Measurements from ENCODE around the gene TLR5. TPM values are rescaled to one million over a fixed set of nuclear protein-coding genes. Genes with fewer than 3 reads are reported as not detected.

The TLR5 gene
- total RNA-seq, 6 experiments from 2014 or later, result 0.16 TPM; not detected in 5

DNA sequence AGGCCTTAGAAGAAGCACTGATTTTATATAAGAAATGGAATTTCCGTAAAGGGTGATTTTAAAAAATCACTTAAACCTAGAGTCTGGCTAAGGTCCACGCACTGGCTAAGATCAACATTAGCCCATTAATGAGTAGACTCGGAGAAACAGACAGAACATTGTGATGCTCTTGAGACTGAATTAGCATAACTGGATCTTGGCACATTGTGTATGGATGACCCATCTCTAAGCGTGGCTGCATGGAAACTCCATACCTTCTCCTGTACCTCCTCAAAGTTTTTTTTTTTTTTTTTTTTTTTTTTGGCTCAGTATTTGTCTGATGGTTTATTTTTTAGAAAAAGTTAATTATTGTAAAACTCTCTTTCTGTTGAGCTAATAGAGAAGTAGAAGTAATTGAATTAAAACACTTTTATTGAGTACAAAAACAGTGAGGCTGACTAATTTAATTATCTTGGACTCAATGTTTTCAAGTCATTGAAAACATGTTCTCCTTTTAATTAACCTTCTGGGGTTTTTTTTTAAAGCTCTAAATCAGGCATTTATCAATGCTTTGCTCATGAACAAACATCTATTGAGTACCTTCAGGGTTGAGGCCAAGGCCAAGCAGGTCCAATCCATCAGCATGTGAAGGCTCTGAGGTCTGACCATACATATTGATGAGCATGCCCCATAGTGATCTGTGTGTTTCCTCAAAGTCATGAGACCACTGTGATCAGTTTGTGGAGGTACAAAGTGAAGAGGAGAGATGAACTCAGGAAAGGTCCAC is 74.0 kb downstream of the TLR5 start:
- no peak overlapping the region for H3K27ac Mint-ChIP-seq
- TF ChIP-seq, protein P1, sequence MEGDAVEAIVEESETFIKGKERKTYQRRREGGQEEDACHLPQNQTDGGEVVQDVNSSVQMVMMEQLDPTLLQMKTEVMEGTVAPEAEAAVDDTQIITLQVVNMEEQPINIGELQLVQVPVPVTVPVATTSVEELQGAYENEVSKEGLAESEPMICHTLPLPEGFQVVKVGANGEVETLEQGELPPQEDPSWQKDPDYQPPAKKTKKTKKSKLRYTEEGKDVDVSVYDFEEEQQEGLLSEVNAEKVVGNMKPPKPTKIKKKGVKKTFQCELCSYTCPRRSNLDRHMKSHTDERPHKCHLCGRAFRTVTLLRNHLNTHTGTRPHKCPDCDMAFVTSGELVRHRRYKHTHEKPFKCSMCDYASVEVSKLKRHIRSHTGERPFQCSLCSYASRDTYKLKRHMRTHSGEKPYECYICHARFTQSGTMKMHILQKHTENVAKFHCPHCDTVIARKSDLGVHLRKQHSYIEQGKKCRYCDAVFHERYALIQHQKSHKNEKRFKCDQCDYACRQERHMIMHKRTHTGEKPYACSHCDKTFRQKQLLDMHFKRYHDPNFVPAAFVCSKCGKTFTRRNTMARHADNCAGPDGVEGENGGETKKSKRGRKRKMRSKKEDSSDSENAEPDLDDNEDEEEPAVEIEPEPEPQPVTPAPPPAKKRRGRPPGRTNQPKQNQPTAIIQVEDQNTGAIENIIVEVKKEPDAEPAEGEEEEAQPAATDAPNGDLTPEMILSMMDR (IDR thresholded peaks at IDR 0.05), result no peak
- H3K4me3 Mint-ChIP-seq, result no peak overlapping the region
- no peaks in the 10 kb centered on the region for H3K36me3 Mint-ChIP-seq (ENCODE audit: low read depth)
- peaks cover 31% of the 10 kb centered on the region for H3K27me3 Mint-ChIP-seq (ENCODE audit: insufficient read depth)
- DNase-seq, result no peak
- H3K9me3 Mint-ChIP-seq, result no peaks in the 10 kb centered on the region
- no peaks in the 10 kb centered on the region for H3K4me1 Mint-ChIP-seq (ENCODE audit: low read depth)

DNA sequence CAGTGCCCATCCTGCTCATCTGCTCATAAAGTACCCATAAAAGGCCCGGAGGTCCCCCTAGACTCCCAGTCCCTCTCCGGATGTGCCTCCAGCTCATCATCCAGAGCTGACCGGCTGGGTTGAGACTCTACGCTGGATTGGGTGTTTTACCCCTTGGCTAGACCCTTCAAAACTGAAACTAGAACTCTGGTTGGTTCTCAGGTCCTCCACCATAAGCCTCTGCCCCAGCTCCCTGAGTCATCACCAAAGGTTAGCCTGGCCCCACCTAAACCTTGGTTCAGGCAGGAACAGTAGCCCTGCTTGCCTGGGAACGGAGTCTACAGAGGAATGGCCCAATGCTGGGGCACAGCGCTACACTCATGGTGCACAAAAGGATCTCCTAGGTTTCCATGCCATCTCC is 75.1 kb downstream of the TLR5 start:
- no peaks in the 10 kb centered on the region for H3K36me3 Mint-ChIP-seq (ENCODE audit: low read depth)
- no peak overlapping the region for H3K4me3 Mint-ChIP-seq
- H3K9me3 Mint-ChIP-seq, result no peaks in the 10 kb centered on the region
- no peak for DNase-seq
- peaks cover 26% of the 10 kb centered on the region for H3K27me3 Mint-ChIP-seq (ENCODE audit: insufficient read depth)
- no peaks in the 10 kb centered on the region for H3K4me1 Mint-ChIP-seq (ENCODE audit: low read depth)
- TF ChIP-seq, protein P1 (IDR thresholded peaks at IDR 0.05), result no peak
- no peak overlapping the region for H3K27ac Mint-ChIP-seq

DNA sequence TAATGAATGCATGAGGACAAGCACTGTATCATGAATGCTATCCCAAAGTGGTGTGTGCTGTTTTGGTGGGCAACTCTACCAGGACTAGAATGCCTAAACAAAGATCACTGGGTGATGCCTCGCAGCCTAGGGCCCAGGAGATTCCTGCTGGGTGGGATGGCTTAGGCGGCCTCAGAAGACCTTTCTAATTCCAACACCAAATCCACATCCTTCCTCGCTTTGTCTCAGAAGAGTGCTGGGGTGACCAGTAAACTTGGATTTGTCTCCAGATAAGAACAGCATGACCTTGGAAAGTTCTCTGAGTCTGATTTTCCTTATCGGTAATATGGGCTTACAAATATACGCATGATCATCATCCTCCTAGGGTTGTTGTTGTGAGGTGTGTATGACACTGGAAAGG is 76.6 kb downstream of the TLR5 start:
- H3K27me3 Mint-ChIP-seq (ENCODE audit: insufficient read depth), result peaks cover 26% of the 10 kb centered on the region
- H3K4me1 Mint-ChIP-seq (ENCODE audit: low read depth), result no peaks in the 10 kb centered on the region
- no peak overlapping the region for H3K27ac Mint-ChIP-seq
- no peaks in the 10 kb centered on the region for H3K9me3 Mint-ChIP-seq
- TF ChIP-seq, protein P1 (IDR thresholded peaks at IDR 0.05), result no peak
- no peak for DNase-seq
- H3K4me3 Mint-ChIP-seq, result no peak overlapping the region
- no peaks in the 10 kb centered on the region for H3K36me3 Mint-ChIP-seq (ENCODE audit: low read depth)

DNA sequence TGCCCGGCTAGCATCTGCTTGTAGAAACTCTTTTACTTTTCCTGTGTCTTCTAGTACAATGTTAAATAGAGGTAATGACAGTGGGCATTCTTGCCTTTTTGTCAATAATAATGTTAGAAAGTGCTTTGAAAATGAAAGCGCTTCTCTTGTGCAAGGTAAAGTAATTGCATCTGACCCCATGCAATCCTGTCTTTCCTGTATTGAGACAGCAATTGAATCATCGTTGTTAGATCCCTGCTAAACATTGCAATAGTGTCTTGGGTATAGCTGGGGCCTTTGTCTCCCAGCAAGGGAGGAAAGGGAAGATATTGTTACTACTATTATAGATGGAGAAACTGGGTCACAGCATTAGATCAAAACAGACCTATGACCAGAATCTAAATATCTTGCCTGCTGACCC is 80.9 kb downstream of the TLR5 start:
- no peaks in the 10 kb centered on the region for H3K4me1 Mint-ChIP-seq (ENCODE audit: low read depth)
- H3K36me3 Mint-ChIP-seq (ENCODE audit: low read depth), result no peaks in the 10 kb centered on the region
- no peak for DNase-seq
- no peak overlapping the region for H3K4me3 Mint-ChIP-seq
- no peak overlapping the region for H3K27ac Mint-ChIP-seq
- peaks cover 23% of the 10 kb centered on the region for H3K27me3 Mint-ChIP-seq (ENCODE audit: insufficient read depth)
- TF ChIP-seq, protein P1 (IDR thresholded peaks at IDR 0.05), result no peak
- H3K9me3 Mint-ChIP-seq, result no peaks in the 10 kb centered on the region

DNA sequence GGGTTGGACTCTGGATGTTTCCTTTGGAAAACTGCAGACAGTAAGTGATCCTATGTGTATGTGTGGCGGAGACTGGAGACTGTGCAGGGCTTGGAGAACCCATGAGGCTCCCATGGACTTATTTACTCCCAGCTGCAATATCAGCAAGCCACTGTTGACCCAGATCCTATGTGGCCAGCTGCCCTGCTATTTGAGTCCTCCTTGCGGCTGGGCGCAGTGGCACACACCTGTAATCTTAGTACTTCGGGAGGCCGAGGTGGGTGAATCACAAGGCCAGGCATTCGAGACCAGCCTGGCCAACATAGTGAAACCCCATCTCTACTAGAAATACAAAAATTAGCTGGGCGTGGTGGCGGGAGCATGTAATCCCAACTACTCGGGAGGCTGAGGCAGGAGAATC is 83.5 kb downstream of the TLR5 start:
- DNase-seq, result no peak
- Mint-ChIP-seq H3K36me3 (ENCODE audit: low read depth) (no peaks in the 10 kb centered on the region), H3K4me1 (ENCODE audit: low read depth) (no peaks in the 10 kb centered on the region), H3K9me3 (no peaks in the 10 kb centered on the region), H3K27me3 (ENCODE audit: insufficient read depth) (peaks cover 28% of the 10 kb centered on the region), H3K4me3 (no peak overlapping the region), H3K27ac (no peak overlapping the region)
- TF ChIP-seq, protein P1 (IDR thresholded peaks at IDR 0.05), result no peak

Other genes with a start within 250 kb of the TLR5 start
- under 1 TPM; 0.33 to 0.96 (median 0.70) TPM for gene SUSD4, start 220.9 kb upstream of the TLR5 start, total RNA-seq (2021; fragmentation: NEBNext Ultra II Directional; extraction: Animal tissue kit (Norgen Biotek cat#: 25700))

All from HFFc6 (cell line).